ENCODE measurements around the gene NXPE2.

The NXPE2 gene

DNA sequence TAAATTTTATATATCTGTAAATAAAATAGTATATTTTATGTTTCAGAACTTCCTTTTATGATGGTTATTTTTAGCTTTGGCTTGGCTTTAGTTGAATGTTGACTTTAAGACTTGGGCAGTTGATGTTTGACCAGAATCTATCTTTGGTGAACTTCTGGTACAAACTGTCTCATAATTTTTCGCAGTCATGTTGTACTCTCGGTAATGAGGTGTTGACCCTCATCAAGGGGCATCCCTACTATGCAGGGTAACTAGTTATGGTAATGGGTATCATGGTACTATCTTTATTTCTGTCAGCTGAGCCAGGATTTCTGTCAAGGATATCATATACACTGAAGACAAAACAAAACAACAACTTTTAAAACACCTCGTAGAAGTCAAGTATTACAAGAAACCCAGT, 67.7 kb downstream of the NXPE2 start:
- no peak for DNase-seq

Data from NK-92 treated with Interleukin-12 subunit alpha and Interleukin-12 subunit beta, amount 100 ng/mL, for 24 hours (cell line).